ENCODE measurements around the gene CLASP1.

The CLASP1 gene

GRCh38 chr2:121291251-121291580 is 358.0 kb downstream of the CLASP1 start:
- Histone ChIP-seq H3K27me3 (ENCODE audit: insufficient read depth, low read length) (peaks cover 3% of the 10 kb centered on the region; the same call in 1 of the 2 replicates), H3K4me1 (ENCODE audit: insufficient read depth, low read length, severe bottlenecking) (peaks cover 5% of the 10 kb centered on the region), H2AFZ (ENCODE audit: low read length) (no peak overlapping the region), H3F3A (ENCODE audit: insufficient read depth, low read length) (no peaks in the 10 kb centered on the region), H3K4me3 (ENCODE audit: low read depth, low read length, poor library complexity, severe bottlenecking) (no peak overlapping the region), H3K36me3 (ENCODE audit: insufficient read depth, low read length) (no peaks in the 10 kb centered on the region), H3K9me2 (ENCODE audit: low read depth, low read length) (no peaks in the 10 kb centered on the region), H4K20me1 (ENCODE audit: insufficient read depth, low read length) (no peaks in the 10 kb centered on the region), H3K27ac (ENCODE audit: low read depth, low read length, poor library complexity, severe bottlenecking) (no peak overlapping the region), H3K9me3 (ENCODE audit: low read length) (no peaks in the 10 kb centered on the region), H3K4me2 (ENCODE audit: low read length) (no peak overlapping the region), H3K9ac (ENCODE audit: low read length) (no peak overlapping the region), H3K79me2 (ENCODE audit: insufficient read depth, low read length) (no peaks in the 10 kb centered on the region)
- TF ChIP-seq CTCF (IDR thresholded peaks at IDR 0.05; ENCODE audit: low read length) (no peak), EZH2 (IDR thresholded peaks at IDR 0.05; ENCODE audit: borderline replicate concordance, low read length) (no peak)

GRCh38 chr2:121289271-121289670 is 360.0 kb downstream of the CLASP1 start:
- Histone ChIP-seq H4K20me1 (ENCODE audit: insufficient read depth, low read length) (no peaks in the 10 kb centered on the region), H3K27me3 (ENCODE audit: insufficient read depth, low read length) (no peaks in the 10 kb centered on the region), H3K9me2 (ENCODE audit: low read depth, low read length) (no peaks in the 10 kb centered on the region), H3F3A (ENCODE audit: insufficient read depth, low read length) (no peaks in the 10 kb centered on the region), H3K36me3 (ENCODE audit: insufficient read depth, low read length) (no peaks in the 10 kb centered on the region), H3K4me3 (ENCODE audit: low read depth, low read length, poor library complexity, severe bottlenecking) (no peak overlapping the region), H3K9ac (ENCODE audit: low read length) (no peak overlapping the region), H3K4me2 (ENCODE audit: low read length) (no peak overlapping the region), H3K79me2 (ENCODE audit: insufficient read depth, low read length) (no peaks in the 10 kb centered on the region), H3K9me3 (ENCODE audit: low read length) (no peaks in the 10 kb centered on the region), H3K27ac (ENCODE audit: low read depth, low read length, poor library complexity, severe bottlenecking) (no peak overlapping the region), H3K4me1 (ENCODE audit: insufficient read depth, low read length, severe bottlenecking) (peaks cover 10% of the 10 kb centered on the region), H2AFZ (ENCODE audit: low read length) (no peak overlapping the region)
- TF ChIP-seq CTCF (IDR thresholded peaks at IDR 0.05; ENCODE audit: low read length) (no peak), EZH2 (IDR thresholded peaks at IDR 0.05; ENCODE audit: borderline replicate concordance, low read length) (no peak)

- Histone ChIP-seq H3K36me3 (ENCODE audit: insufficient read depth, low read length) (no peaks in the 10 kb centered on the region), H3F3A (ENCODE audit: insufficient read depth, low read length) (no peaks in the 10 kb centered on the region), H3K4me1 (ENCODE audit: insufficient read depth, low read length, severe bottlenecking) (peaks cover 10% of the 10 kb centered on the region), H3K79me2 (ENCODE audit: insufficient read depth, low read length) (no peaks in the 10 kb centered on the region), H3K27ac (ENCODE audit: low read depth, low read length, poor library complexity, severe bottlenecking) (no peak overlapping the region), H3K9ac (ENCODE audit: low read length) (no peak overlapping the region), H3K9me3 (ENCODE audit: low read length) (no peaks in the 10 kb centered on the region), H3K9me2 (ENCODE audit: low read depth, low read length) (no peaks in the 10 kb centered on the region), H3K4me3 (ENCODE audit: low read depth, low read length, poor library complexity, severe bottlenecking) (no peak overlapping the region), H3K4me2 (ENCODE audit: low read length) (no peak overlapping the region), H4K20me1 (ENCODE audit: insufficient read depth, low read length) (no peaks in the 10 kb centered on the region), H2AFZ (ENCODE audit: low read length) (no peak overlapping the region), H3K27me3 (ENCODE audit: insufficient read depth, low read length) (no peaks in the 10 kb centered on the region)
- no peak for TF ChIP-seq EZH2 (IDR thresholded peaks at IDR 0.05; ENCODE audit: borderline replicate concordance, low read length)
- TF ChIP-seq CTCF (IDR thresholded peaks at IDR 0.05; ENCODE audit: low read length): no peak
Observed at GRCh38 chr2:121288454-121289231, 360.6 kb downstream of the CLASP1 start.

All from OCI-LY1 (cell line).